H1 (cell line): ENCODE results near the gene SYNDIG1. TPM values are rescaled to one million over a fixed set of nuclear protein-coding genes. Genes with fewer than 3 reads are reported as not detected.

Experiments used
- HDAC6 ChIP-seq: IDR thresholded peaks from one replicate; pipeline ENCODE4 v1.7.1; 2012; ENCODE audit warnings: low read depth, mild to moderate bottlenecking, inconsistent platforms, low read length, moderate library complexity
- JUN ChIP-seq: IDR thresholded peaks from 2 replicates; pipeline ENCODE4 v1.6.1; 2011; ENCODE audit warnings: low read depth, mild to moderate bottlenecking, improper control_type of control experiment, low read length
- POU5F1 ChIP-seq: IDR thresholded peaks from 2 replicates; pipeline ENCODE4 v1.6.1; 2011; ENCODE audit warnings: low read depth, mild to moderate bottlenecking, low read length, moderate library complexity
- polyA plus RNA-seq, 7 experiments: library from polyadenylated mRNA; depleted of rRNA in 3 of 7; stranded (reverse) in 5 of 7; unstranded in 2 of 7; fragments of >200 nt in 5 of 7; fragments of 200-250 nt in 2 of 7; gene quantifications; 1 replicate in 5 of 7; 2 replicates in 1 of 7; 4 replicates in 1 of 7; pipeline versions ENCODE4 v1.2.1 to v1.2.3, GENCODE V29; 2011 to 2013; ENCODE audit warnings: missing spikeins in 2 of 7, mixed read lengths in 2 of 7
- total RNA-seq: library from RNA; stranded (reverse); fragmentation: NEBNext Ultra II Directional; extraction: Animal tissue kit (Norgen Biotek cat#: 25700); gene quantifications from 2 replicates; pipeline ENCODE4 v1.2.1, GENCODE V29; 2021
- TF ChIP-seq, protein P1 (sequence below): IDR thresholded peaks from 2 replicates; pipeline ENCODE4 v1.6.1; 2012; ENCODE audit warnings: inconsistent platforms
- TF ChIP-seq, protein P2 (sequence below): IDR thresholded peaks from 2 replicates; pipeline ENCODE4 v1.6.1; 2012; ENCODE audit warnings: inconsistent platforms

SYNDIG1 gene
- total and polyA plus RNA-seq, 2 of the 8 experiments (the other 6 are each of a cell fraction or from before 2014, with no cell fraction given): 6.5 to 7.8 TPM

DNA sequence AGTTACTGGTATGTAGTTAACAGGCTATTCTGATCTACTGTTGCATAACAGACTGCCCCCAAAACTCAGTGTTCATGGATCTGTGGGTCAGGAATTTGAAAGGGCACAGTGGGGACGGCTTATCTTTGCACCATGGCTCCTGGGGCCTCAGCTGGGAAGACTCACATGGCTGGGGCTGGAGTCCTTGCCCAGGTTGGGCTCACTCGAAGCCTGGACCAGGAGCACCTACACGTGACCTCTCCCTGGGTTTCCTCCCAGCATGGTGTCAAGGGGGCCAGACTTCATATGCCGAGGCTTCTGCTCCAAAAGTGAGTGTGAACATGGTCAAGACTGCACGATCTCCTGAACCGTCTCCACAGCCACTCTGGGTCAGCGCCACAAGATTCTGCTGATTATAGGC, 11.7 kb downstream of the SYNDIG1 start (continued):
- TF ChIP-seq, protein P1, sequence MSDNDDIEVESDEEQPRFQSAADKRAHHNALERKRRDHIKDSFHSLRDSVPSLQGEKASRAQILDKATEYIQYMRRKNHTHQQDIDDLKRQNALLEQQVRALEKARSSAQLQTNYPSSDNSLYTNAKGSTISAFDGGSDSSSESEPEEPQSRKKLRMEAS: no peak
- TF ChIP-seq, protein P2, sequence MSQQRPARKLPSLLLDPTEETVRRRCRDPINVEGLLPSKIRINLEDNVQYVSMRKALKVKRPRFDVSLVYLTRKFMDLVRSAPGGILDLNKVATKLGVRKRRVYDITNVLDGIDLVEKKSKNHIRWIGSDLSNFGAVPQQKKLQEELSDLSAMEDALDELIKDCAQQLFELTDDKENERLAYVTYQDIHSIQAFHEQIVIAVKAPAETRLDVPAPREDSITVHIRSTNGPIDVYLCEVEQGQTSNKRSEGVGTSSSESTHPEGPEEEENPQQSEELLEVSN: no peak
- TF ChIP-seq POU5F1 (no peak), JUN (no peak), HDAC6 (no peak)
